Progenitor cell of endocrine pancreas (in vitro differentiated cells): ENCODE measurements around the gene AKT3. TPM values are rescaled to one million over a fixed set of nuclear protein-coding genes. Genes with fewer than 3 reads are reported as not detected.

Experiments
- DNase-seq: peaks from one replicate; pipeline ENCODE4 v3.0.0; 2021; ENCODE audit warnings: low spot score; ENCODE audit not compliant: unreplicated experiment
- H3K27ac Mint-ChIP-seq: 2 replicates; pipeline ENCODE4 v1.8.0; 2021; ENCODE audit warnings: mild to moderate bottlenecking, moderate library complexity, mixed read lengths
- H3K27me3 Mint-ChIP-seq: 2 replicates; pipeline ENCODE4 v1.8.0; 2021; ENCODE audit warnings: mixed read lengths
- H3K36me3 Mint-ChIP-seq: 2 replicates; pipeline ENCODE4 v1.8.0; 2022; ENCODE audit warnings: mixed read lengths; ENCODE audit not compliant: insufficient read depth
- H3K4me1 Mint-ChIP-seq: 2 replicates; pipeline ENCODE4 v1.8.0; 2021; ENCODE audit warnings: low read depth, mixed read lengths
- H3K4me3 Mint-ChIP-seq: 2 replicates; pipeline ENCODE4 v1.8.0; 2021; ENCODE audit warnings: low read depth, mild to moderate bottlenecking, moderate library complexity, mixed read lengths
- H3K9me3 Mint-ChIP-seq: 2 replicates; pipeline ENCODE4 v1.8.0; 2021; ENCODE audit warnings: low read depth, mixed read lengths
- total RNA-seq: library from RNA; stranded (reverse); gene quantifications from 2 replicates; pipeline ENCODE4 v1.2.1, GENCODE V29; 2021
- TF ChIP-seq, protein P1 (sequence below): fragments of 200-600 bp; sonication (generic); IDR thresholded peaks from one replicate; pipeline ENCODE4 v1.5.0; 2021; ENCODE audit warnings: antibody characterized with exemption, mild to moderate bottlenecking; ENCODE audit not compliant: unreplicated experiment

The AKT3 gene
- total RNA-seq, 1 donor from 2014 or later, result 45.5 TPM

DNA sequence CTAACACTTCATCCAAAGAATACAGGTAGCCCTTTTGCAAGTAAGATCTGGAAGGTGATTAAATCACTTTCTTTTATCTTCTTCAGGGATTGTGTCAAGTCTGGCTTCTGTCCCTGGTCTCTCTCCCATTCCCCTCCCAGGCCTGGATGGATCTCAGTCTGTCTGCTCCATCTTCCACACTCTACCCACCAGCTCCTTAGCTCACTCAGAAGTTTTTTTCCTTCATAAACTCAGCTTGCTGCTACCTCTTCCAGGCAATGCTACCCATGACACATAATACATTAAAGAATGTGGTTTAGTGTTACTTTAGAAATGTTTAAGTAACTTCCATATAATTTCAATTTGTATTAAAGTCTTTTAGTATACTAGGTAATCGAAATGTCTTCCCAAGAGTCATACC lies 133.1 kb downstream of the AKT3 start:
- no peaks in the 10 kb centered on the region for H3K9me3 Mint-ChIP-seq
- no peak overlapping the region for H3K4me3 Mint-ChIP-seq
- no peaks in the 10 kb centered on the region for H3K36me3 Mint-ChIP-seq
- TF ChIP-seq, protein P1, sequence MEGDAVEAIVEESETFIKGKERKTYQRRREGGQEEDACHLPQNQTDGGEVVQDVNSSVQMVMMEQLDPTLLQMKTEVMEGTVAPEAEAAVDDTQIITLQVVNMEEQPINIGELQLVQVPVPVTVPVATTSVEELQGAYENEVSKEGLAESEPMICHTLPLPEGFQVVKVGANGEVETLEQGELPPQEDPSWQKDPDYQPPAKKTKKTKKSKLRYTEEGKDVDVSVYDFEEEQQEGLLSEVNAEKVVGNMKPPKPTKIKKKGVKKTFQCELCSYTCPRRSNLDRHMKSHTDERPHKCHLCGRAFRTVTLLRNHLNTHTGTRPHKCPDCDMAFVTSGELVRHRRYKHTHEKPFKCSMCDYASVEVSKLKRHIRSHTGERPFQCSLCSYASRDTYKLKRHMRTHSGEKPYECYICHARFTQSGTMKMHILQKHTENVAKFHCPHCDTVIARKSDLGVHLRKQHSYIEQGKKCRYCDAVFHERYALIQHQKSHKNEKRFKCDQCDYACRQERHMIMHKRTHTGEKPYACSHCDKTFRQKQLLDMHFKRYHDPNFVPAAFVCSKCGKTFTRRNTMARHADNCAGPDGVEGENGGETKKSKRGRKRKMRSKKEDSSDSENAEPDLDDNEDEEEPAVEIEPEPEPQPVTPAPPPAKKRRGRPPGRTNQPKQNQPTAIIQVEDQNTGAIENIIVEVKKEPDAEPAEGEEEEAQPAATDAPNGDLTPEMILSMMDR, result no peak
- no peak overlapping the region for H3K27ac Mint-ChIP-seq
- H3K27me3 Mint-ChIP-seq, result no peaks in the 10 kb centered on the region
- H3K4me1 Mint-ChIP-seq, result peaks cover 11% of the 10 kb centered on the region
- no peak for DNase-seq

DNA sequence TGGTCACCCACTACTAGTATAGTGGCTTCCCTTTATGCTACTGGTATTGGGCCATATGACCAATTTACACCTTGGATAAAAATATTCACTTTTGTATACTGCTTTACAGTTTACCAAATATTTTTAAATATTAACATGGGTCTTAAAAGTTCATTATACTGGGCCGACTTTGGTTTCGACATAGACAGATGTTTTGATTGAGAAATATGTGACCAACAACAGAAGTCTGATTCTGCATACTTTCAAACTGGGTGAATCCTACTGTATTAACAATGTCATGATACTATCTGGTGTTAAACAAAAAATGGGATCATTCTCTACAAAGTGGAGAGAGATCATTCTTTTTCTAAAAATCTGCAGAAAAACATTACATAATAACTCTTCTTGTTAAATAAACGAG lies 134.8 kb downstream of the AKT3 start:
- Mint-ChIP-seq H3K27ac (no peak overlapping the region), H3K9me3 (no peaks in the 10 kb centered on the region), H3K4me1 (peaks cover 11% of the 10 kb centered on the region), H3K36me3 (no peaks in the 10 kb centered on the region), H3K27me3 (no peaks in the 10 kb centered on the region), H3K4me3 (no peak overlapping the region)
- TF ChIP-seq, protein P1, result no peak
- DNase-seq, result no peak

DNA sequence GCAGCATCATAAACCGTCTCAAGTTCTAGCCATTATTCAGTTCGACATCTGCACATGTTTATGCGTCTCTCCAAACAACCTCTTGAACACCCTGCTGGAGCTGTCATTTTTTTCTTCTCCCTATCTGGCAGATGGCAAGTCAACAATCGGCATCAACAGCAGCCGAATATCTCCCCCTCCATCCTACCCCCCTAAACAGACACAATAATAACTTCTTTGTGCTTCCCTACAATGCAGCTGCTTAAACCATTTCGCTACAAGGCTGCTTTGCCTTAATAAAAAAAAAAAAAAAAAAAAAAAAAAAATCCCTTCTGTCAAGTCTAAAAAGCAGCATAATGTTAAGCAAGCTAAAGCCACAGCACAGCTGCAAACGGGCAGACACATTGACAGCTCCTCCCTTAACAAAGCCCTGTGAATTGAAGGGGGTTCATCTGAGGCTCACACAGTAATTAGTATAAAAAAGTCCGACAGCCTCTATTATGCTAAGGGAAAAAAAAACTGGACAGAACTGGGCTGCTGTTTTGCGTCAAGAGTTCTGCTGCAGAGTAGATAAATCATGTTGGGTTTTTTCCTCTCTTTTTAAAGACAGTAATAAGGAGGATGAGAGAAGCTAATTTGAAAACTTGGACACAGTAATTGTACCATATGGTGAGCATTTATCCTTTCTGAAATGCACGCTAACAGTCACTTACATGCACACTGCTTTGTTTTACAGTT lies 136.4 kb downstream of the AKT3 start:
- Mint-ChIP-seq H3K27ac (no peak overlapping the region), H3K9me3 (no peaks in the 10 kb centered on the region), H3K36me3 (no peaks in the 10 kb centered on the region), H3K4me3 (no peak overlapping the region), H3K4me1 (peaks cover 13% of the 10 kb centered on the region), H3K27me3 (no peaks in the 10 kb centered on the region)
- DNase-seq, result no peak
- TF ChIP-seq, protein P1, result no peak

DNA sequence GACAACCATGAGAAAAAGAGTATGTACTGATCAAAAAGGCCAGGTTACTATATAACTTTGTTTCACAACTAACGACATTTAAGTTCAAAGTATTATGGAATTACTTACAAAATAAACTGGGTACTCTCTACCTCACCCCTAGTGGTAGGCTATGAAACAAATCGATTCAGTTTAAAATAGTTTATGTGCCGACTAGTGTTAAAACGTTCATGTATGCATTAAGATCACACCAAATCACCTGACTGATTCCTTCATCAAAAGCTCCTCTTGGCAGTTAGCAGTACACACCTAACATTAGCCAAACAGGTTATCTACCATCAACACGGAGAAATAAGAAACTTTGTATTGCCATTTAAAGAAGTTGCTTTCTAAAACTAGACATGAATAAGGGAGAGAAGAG lies 137.1 kb downstream of the AKT3 start:
- Mint-ChIP-seq H3K27ac (no peak overlapping the region), H3K27me3 (no peaks in the 10 kb centered on the region), H3K36me3 (no peaks in the 10 kb centered on the region), H3K4me3 (no peak overlapping the region), H3K9me3 (no peaks in the 10 kb centered on the region), H3K4me1 (peaks cover 13% of the 10 kb centered on the region)
- TF ChIP-seq, protein P1, result peak; percentile 45
- no peak for DNase-seq

DNA sequence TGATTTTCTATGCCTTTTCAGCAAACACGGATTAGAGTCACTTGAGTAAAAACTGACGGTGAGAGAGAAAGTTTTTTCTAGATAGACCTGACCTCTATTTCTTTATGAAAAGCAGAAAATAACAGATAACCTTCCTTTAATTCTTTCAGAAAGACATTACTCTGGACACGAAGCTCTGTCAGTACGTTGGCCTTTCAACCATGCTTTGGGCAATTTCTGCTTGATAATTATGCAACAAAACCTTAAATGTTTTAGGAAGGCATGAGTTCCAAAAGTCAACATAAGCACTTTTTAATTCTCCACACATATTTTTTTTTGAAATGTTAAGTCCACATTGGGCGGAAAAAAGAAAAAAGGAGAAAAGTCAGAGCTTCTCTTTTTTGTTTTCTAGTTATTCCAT lies 137.8 kb downstream of the AKT3 start:
- H3K27me3 Mint-ChIP-seq, result no peaks in the 10 kb centered on the region
- H3K27ac Mint-ChIP-seq, result no peak overlapping the region
- TF ChIP-seq, protein P1, result no peak
- peaks cover 13% of the 10 kb centered on the region for H3K4me1 Mint-ChIP-seq
- H3K36me3 Mint-ChIP-seq, result no peaks in the 10 kb centered on the region
- no peak for DNase-seq
- H3K9me3 Mint-ChIP-seq, result no peaks in the 10 kb centered on the region
- H3K4me3 Mint-ChIP-seq, result no peak overlapping the region
